Activated T-cell treated with anti-CD3 and anti-CD28 coated beads for 1 hour (primary cell): ENCODE measurements around the gene NAA80.
A peak's percentile ranks its signal among the peaks of the same experiment; 100 is the strongest.

ENCODE experiments used
- DNase-seq: peaks from one replicate; pipeline ENCODE4 v3.0.0-alpha.2; 2020; ENCODE audit warnings: low read depth

The NAA80 gene

DNA sequence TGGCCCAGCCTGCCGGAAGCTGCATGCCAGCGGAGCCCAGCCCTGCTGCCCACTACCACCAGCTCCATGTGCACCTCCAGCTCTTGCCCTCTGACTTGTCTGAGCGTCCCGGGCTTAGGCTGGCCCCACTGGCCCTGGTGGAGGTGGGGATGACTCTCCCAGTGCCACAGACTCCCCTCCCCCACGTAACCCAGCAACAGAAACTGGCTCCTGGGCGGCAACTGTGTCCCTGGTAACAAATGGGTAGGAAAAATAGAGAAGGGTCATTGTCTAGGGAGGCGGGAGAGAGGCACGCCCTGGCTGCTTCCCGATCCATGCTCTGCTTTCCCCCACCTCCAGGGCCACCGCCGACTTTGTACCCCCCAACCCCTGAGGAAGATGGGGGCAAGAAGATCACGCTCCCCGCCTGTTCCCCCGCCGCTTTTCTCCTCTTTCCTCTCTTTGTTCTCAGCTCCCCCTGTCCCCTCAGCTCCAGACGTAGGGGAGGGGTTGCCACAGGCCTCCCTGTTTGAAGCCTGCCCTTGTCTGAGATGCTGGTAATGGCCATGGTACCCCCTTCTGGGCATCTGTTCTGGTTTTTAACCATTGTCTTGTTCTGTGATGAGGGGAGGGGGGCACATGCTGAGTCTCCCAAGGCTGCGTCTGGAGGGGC, 41.0 kb downstream of the NAA80 start:
- DNase-seq: no peak

DNA sequence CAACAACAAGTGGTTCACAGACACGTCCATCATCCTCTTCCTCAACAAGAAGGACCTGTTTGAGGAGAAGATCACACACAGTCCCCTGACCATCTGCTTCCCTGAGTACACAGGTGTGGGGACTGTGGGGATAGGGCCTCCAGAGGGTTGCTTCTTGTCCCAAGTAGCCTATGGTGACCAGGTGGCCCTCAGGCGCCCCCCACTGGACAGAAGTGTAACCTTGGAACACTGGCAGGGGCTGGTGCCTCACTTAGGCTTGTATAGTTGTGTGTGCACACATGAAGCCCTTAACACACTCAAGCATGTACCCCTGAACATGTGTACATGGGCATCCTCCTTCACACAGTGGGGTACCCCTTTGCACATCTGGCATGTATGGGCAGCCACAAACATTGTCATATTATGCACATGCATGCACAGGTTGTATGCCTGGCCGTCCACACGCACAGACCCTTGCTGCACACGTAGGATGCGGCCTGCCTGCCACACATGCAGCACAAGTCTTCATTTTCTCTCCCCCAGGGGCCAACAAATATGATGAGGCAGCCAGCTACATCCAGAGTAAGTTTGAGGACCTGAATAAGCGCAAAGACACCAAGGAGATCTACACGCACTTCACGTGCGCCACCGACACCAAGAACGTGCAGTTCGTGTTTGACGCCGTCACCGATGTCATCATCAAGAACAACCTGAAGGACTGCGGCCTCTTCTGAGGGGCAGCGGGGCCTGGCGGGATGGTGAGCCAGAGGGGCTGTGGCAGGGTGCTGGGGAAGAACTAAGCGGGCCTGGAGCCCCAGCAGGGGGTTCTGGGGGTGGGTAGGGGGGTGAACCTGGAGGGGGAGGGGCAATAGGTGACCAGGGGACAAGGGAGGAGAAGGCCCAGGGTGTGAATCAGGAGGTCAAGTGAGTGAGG, 42.0 kb downstream of the NAA80 start:
- no peak for DNase-seq

DNA sequence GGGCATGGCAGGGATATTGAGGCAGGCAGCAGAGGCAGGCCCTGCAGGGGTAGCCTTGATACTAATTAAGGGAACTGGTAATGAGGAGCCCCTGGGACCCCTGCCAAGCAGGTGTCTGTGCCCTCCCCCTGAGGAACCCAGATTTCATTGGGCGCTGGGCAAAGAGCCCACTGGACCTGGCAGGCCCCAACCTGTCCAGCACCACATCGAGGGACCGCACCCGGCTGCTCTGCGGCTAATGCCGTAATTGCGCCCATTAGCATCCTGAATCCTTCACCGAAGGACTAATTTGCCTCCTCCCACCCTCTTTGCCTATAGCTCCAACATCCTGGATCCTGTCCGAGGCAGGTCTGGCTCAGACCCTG, 44.0 kb downstream of the NAA80 start:
- DNase-seq: no peak

DNA sequence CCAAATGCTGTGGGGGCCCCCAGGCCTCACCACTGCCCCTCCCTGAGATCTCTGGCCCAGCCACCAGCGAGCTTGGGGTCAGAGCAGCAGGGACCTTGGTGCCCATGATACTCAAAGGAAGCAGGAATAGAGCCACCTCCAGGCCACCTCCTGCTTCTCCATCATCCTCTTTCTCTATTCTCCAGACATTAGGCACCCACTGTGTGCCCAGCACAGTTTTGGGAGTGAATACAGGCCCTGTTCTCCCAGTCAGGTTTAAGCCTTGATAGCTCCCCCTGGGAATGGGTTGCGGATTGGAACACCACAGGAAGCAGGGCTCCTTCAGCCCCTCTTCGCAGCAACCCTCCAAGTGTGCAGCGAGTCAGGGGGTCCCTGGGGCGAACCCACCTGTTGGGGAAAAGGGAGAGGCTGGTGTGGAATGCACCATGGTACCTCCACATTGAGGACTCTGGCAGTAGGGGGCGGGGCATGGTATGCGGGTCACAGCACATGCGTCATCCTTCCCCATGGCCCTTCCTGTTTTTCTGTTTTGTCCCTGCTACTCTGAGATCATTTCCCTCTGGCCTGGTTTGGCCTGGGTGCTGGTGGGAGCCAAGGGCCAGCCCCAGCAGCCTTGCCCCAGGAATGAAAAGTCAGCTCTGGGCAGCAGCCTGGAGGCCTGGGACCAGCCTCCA, 44.5 kb downstream of the NAA80 start:
- no peak for DNase-seq

DNA sequence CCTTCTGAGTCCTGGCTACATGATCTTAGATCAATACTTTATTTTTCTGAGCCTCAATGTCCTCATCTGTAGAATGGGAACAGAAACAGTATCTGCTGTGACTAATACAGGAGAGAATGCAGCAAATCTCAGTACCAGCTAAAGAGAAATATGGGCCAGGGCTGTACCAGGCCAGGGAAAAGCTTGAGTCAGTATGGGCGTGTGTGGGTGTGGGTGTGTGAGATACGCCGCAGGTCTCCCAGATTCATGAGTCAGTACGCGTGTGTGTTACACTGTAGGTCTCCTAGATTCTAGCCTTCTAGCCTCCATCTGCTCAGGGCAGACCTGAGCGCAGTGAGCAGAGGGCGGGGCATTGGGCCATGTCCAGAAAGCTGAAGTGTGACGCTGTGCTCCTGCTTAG, 48.0 kb downstream of the NAA80 start:
- DNase-seq: no peak

DNA sequence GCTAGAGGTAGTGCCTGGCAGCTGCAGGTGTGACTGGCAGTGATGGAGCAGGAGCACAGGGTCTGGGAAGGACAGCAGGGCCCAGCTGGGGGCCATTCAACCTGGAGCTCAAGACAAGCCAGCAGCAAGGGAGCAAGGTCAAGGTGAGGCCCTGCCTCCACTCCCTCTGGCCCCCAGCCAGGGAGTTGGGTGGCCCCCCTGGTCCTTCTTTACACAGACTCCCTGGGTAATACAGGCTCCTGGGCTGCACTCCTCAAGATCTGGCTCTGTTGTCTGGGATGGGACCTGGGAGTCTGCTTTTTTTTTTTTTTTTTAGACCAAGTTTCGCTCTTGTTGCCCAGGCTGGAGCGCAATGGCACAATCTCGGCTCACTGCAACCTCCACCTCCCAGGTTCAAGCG, 48.7 kb downstream of the NAA80 start:
- DNase-seq: no peak

DNA sequence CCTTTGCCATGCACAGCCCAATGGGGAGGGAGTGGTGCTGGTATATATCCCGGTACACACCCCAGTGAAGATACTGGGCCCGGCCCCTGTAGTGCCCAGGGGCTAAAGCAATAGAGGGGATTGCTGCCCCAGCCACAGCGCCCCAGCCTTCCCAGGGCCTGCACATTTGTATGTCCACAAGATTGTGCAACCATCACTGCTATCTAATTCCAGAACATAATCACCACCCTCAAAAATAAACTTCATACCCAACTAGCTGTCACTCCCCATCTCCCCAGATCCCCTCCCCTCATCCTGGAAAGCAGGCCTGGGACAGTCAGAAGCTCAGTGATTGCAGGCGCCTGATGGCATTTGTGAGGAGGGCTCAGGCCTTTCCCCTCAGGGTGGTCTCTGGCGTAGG, 49.7 kb downstream of the NAA80 start:
- DNase-seq: no peak

DNA sequence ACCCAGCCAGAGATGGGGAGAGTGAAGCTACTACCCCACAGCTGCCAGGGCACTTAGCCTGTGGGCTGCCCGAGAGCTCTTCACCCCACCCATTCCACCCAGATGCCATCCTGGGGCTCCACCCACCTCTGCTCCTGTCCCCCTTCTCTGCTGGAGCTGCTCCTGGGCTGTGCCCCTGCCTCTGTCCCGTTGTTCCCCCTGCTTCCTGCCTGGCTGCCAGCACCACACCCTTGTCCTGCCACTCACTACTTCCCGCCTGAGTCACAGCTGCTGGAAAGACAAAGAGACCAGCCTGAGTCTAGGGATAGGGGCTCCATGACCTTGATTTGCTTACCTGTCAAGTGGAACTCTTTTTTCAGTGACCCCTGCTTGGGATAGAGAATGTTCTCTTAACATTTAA, 50.8 kb downstream of the NAA80 start:
- DNase-seq: no peak

DNA sequence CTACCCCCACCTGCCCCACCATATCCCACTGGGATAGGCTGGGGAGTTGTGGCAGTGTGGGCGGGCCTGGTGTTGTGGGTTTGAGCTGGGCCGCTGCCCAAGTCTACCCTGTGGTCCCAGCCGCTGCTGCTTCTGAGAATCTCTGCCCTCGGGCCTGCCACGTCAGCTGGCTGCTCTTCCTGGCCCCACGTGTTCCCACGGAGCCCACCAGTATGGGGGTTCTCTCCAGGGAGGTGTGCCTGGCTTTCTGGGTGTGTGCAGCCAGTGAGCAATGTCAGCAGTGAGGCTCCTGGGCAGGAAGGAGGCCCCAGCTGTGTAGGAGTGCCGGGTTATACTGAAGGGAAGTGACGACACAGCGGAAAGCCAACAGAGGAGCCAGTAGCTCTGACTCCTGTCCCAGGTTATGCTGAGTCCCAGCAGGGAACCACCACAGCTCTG, 52.7 kb downstream of the NAA80 start:
- peak; percentile 60 for DNase-seq
